ENCODE data around the gene PCYOX1L.

PCYOX1L gene

DNA sequence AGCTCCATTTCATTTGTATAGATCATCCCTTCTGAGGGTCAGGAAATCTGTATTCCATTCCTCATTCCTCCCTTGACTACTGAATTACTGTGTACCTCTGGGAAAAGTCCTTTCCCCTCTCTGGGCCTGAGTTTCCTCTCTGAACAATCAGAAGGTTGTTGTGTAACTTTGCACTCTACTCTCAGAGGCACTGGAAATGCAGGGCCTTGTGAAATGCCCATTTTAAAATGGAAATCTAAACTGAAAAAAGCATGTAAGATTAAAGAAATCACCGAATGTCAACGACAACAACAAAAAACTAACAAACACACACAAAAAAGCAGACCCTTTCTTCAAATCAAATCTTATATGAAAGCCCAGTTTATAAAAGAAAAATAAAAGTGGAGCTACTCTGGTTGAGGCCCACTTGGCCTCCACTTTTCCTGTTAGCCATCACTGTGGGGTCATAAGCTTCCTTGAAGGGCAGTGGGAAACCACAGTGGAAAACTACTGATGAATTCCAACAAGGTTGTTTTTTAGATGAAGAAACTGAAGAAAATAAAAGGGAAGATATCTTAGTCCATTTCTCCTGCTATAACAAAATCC is 34.1 kb upstream of the PCYOX1L start:
- no peaks in the 10 kb centered on the region for H3K9me3 ChIP-seq (ENCODE audit: low read length)
- no peak overlapping the region for H3K4me3 ChIP-seq (ENCODE audit: low read length)
- no peak overlapping the region for H2AFZ ChIP-seq (ENCODE audit: low read depth, low read length)
- no peaks in the 10 kb centered on the region for H3K4me1 ChIP-seq (ENCODE audit: insufficient read depth, low read length)
- no peaks in the 10 kb centered on the region for H3K27me3 ChIP-seq (ENCODE audit: insufficient read depth, low read length)
- no peaks in the 10 kb centered on the region for H3K36me3 ChIP-seq (ENCODE audit: insufficient read depth, low read length)

DNA sequence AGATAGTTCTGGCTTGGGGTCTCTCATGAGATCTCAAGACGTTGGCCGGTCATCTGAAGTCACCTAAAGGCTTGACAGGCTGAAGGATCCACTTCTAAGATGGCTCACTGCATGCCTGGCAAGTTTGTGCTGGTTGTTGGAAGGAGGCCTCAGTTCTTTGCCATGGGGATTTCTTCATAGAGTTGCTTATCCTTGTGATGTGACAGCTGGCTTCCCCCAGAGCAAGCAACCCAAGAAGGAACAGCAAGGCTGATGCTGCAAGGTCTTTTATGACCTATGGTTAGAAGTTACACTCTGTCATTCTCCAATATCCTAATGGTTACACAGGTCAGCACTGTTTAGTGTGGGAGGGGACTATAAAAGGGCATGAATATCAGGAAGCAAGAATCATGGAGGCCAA is 33.2 kb upstream of the PCYOX1L start:
- Histone ChIP-seq H3K4me1 (ENCODE audit: insufficient read depth, low read length) (no peaks in the 10 kb centered on the region), H3K27me3 (ENCODE audit: insufficient read depth, low read length) (no peaks in the 10 kb centered on the region), H2AFZ (ENCODE audit: low read depth, low read length) (no peak overlapping the region), H3K4me3 (ENCODE audit: low read length) (no peak overlapping the region), H3K36me3 (ENCODE audit: insufficient read depth, low read length) (no peaks in the 10 kb centered on the region), H3K9me3 (ENCODE audit: low read length) (no peaks in the 10 kb centered on the region)

DNA sequence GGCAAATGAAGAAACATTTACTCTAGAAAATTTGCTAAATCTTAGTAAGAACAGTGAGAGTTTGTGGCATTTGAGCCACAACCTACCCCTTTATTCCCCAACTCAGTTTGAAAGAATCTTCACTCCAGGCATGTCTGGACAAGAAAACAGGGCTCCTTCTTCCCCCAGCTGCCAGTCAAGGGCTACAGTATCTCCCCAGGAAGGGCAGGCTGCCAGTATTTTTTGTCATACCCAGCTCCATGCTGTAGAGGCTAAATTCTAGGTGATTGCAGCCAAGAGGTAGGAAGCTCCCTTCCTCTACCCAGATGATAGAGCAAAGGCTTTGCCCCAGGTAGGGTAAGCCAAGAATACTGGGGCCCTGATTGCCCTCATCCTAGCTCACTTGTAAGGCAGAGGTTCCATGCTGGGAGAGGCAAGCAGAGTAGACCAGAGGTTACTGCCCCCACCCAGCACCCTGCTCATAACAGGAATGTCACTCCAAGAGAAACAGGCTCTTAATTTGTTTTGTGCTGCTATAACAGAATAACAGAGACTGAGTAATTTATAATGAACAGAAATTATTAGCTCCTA is 32.6 kb upstream of the PCYOX1L start:
- no peaks in the 10 kb centered on the region for H3K4me1 ChIP-seq (ENCODE audit: insufficient read depth, low read length)
- H3K4me3 ChIP-seq (ENCODE audit: low read length) = no peak overlapping the region
- no peaks in the 10 kb centered on the region for H3K36me3 ChIP-seq (ENCODE audit: insufficient read depth, low read length)
- H3K9me3 ChIP-seq (ENCODE audit: low read length) = no peaks in the 10 kb centered on the region
- no peaks in the 10 kb centered on the region for H3K27me3 ChIP-seq (ENCODE audit: insufficient read depth, low read length)
- H2AFZ ChIP-seq (ENCODE audit: low read depth, low read length) = no peak overlapping the region

DNA sequence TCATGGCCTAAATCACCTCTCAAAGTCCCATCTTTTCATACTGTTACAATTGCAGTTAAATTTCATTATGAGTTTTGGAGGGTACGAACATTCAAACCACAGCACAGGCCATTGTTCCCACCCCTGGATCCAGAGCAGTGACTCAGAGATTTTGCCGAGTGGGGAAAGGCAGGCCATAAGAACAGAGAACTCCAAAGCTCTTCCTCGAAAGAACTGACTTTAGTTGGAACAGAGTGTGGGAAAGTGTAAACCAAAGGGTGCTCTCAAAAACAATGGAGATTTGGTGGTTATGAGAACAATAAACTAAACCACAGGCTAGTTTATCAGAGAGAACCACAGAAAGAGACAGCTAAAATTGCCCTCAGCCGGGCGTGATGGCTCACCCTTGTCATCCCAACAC is 32.0 kb upstream of the PCYOX1L start:
- H3K9me3 ChIP-seq (ENCODE audit: low read length) = no peaks in the 10 kb centered on the region
- H3K27me3 ChIP-seq (ENCODE audit: insufficient read depth, low read length) = no peaks in the 10 kb centered on the region
- H2AFZ ChIP-seq (ENCODE audit: low read depth, low read length) = no peak overlapping the region
- no peaks in the 10 kb centered on the region for H3K36me3 ChIP-seq (ENCODE audit: insufficient read depth, low read length)
- no peaks in the 10 kb centered on the region for H3K4me1 ChIP-seq (ENCODE audit: insufficient read depth, low read length)
- no peak overlapping the region for H3K4me3 ChIP-seq (ENCODE audit: low read length)

DNA sequence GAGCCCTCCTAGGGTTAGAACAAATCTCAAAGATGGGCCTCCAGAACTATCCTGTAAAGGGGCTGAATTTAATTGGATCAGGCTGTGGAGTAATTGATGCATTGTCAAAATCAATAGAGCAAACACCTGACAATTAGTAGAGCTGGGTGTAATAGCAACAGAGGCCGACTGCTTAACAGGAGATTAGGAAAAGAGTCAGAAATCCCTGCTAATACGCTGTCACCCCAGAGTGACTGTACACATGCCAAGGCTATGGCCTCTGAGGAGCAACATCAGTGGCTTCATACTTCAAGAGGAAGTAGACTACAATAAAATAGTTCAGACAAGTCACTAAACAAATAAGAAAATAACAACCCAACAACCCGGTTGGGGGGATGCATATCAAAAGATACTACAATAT is 31.2 kb upstream of the PCYOX1L start:
- Histone ChIP-seq H3K4me1 (ENCODE audit: insufficient read depth, low read length) (no peaks in the 10 kb centered on the region), H3K36me3 (ENCODE audit: insufficient read depth, low read length) (no peaks in the 10 kb centered on the region), H3K4me3 (ENCODE audit: low read length) (no peak overlapping the region), H2AFZ (ENCODE audit: low read depth, low read length) (no peak overlapping the region), H3K9me3 (ENCODE audit: low read length) (no peaks in the 10 kb centered on the region), H3K27me3 (ENCODE audit: insufficient read depth, low read length) (no peaks in the 10 kb centered on the region)

DNA sequence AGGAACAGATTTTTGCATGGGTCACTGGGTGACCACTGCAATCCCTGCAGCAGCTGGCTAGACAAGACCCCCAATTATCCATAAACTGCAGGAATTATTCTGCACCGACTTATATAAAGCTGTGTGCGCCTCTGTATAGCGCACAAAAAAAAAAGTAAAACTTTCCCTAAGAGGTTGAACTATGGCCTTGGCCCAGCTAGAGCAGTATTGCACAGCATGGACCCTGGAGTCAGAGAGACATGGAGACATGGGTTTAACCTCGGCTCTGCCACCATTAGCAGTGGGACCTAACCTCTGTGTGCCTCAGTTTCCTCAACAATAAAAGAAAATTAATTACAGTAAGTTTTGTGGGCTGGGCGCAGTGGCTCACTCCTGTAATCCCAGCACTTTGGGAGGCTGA is 29.7 kb upstream of the PCYOX1L start:
- H3K36me3 ChIP-seq (ENCODE audit: insufficient read depth, low read length) = no peaks in the 10 kb centered on the region
- H3K4me1 ChIP-seq (ENCODE audit: insufficient read depth, low read length) = no peaks in the 10 kb centered on the region
- H3K27me3 ChIP-seq (ENCODE audit: insufficient read depth, low read length) = no peaks in the 10 kb centered on the region
- no peak overlapping the region for H2AFZ ChIP-seq (ENCODE audit: low read depth, low read length)
- no peaks in the 10 kb centered on the region for H3K9me3 ChIP-seq (ENCODE audit: low read length)
- no peak overlapping the region for H3K4me3 ChIP-seq (ENCODE audit: low read length)

DNA sequence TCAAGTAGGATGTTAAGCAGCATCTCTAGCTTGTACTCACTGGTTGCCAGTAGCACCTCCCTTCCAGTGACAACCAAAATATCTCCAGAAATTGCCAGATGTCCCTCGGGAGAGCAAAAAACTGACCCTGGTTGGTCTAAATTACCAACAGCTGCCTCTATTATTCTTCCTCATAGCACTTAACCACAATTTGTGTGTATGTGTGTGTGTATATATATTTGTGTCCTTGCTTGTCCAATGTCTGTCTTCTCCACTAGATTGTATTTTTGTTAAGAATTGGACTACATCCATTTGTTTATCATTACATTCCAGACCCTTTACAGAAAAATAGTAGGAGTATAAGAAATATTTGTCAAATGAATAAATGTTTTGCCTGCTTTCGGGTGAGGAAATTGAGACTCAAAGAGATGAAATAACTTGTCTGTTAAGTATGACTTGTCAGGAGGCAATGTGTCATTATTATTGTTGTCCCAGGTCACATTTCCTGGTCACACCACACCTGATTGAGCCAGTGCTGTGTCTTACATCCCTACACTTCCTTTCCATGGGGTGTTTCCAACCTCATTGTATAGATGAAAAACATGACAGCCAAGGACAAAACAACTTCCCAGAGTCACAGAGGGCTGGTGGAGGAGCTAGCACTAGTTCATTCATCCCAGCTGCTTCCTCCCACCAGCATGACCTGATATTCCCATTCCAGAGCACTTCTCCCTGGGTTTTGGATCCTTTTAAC is 24.0 kb upstream of the PCYOX1L start:
- H3K27me3 ChIP-seq (ENCODE audit: insufficient read depth, low read length) = no peaks in the 10 kb centered on the region
- no peak overlapping the region for H3K4me3 ChIP-seq (ENCODE audit: low read length)
- no peaks in the 10 kb centered on the region for H3K9me3 ChIP-seq (ENCODE audit: low read length)
- no peak overlapping the region for H2AFZ ChIP-seq (ENCODE audit: low read depth, low read length)
- H3K36me3 ChIP-seq (ENCODE audit: insufficient read depth, low read length) = no peaks in the 10 kb centered on the region
- H3K4me1 ChIP-seq (ENCODE audit: insufficient read depth, low read length) = no peaks in the 10 kb centered on the region

DNA sequence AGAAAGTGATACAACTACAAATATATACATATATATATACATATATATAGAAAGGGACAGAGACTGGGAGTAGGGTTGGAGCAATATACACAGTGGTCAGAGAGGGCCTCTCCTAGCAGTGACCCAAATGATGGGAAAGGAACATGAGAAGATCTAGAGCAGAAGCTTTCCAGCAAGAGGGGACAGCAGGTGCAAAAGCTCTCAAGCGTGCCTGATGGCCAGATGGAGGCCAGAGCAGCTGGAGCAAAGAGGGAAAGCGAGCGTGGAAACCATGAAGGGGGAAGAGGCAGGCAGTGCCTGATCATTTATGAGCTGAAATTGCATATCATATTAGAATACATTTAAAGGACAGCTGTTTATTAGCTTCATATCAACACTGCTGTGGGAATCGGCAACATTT is 20.1 kb upstream of the PCYOX1L start:
- Histone ChIP-seq H3K4me3 (ENCODE audit: low read length) (no peak overlapping the region), H3K4me1 (ENCODE audit: insufficient read depth, low read length) (no peaks in the 10 kb centered on the region)

DNA sequence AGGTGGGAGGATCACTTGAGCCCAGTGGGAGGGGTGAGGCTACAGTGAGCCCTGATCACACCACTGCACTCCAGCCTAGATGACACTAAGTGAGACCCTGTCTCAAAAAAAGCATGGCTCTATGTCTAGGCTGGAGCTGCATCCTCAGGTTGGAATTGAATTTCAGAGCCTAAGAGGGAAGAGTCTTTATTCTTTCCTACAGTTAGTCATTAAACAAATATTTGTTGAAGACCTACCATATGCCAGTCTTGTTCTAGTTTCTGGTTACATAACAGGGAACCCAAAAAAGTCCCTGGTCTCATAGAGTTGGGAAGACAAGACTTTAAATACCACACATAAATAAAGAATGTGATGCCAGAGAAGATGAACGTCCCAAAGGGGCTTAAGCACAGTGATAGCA is 19.5 kb upstream of the PCYOX1L start:
- no peaks in the 10 kb centered on the region for H3K36me3 ChIP-seq (ENCODE audit: insufficient read depth, low read length)
- no peaks in the 10 kb centered on the region for H3K4me1 ChIP-seq (ENCODE audit: insufficient read depth, low read length)
- H3K4me3 ChIP-seq (ENCODE audit: low read length) = no peak overlapping the region
- no peak overlapping the region for H2AFZ ChIP-seq (ENCODE audit: low read depth, low read length)
- H3K27me3 ChIP-seq (ENCODE audit: insufficient read depth, low read length) = no peaks in the 10 kb centered on the region
- H3K9me3 ChIP-seq (ENCODE audit: low read length) = no peaks in the 10 kb centered on the region

More for the DNA sequence above, 20.1 kb upstream of the PCYOX1L start:
- Histone ChIP-seq H3K9me3 (ENCODE audit: low read length) (no peaks in the 10 kb centered on the region), H2AFZ (ENCODE audit: low read depth, low read length) (no peak overlapping the region), H3K36me3 (ENCODE audit: insufficient read depth, low read length) (no peaks in the 10 kb centered on the region), H3K27me3 (ENCODE audit: insufficient read depth, low read length) (no peaks in the 10 kb centered on the region)

DNA sequence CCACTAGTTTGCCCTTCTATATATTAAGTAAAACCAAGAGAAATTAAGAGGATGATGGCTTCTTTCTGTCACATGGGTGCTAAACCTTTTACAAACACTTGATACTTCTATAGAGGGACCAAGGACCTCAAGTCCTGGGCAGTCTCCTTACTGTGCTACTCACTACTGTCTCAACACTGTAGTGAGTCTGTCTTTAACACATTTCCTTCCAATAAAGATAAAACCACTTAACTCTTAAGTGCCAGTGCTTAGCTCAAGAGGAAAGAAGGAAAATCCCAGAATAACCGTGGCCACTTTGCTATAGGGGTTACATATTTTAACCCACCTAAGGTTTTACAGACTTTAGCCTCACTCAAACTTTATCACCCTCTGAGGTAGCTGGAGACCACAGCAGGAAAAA is 16.9 kb upstream of the PCYOX1L start:
- Histone ChIP-seq H3K4me3 (ENCODE audit: low read length) (no peak overlapping the region), H3K9me3 (ENCODE audit: low read length) (no peaks in the 10 kb centered on the region), H3K36me3 (ENCODE audit: insufficient read depth, low read length) (no peaks in the 10 kb centered on the region)

DNA sequence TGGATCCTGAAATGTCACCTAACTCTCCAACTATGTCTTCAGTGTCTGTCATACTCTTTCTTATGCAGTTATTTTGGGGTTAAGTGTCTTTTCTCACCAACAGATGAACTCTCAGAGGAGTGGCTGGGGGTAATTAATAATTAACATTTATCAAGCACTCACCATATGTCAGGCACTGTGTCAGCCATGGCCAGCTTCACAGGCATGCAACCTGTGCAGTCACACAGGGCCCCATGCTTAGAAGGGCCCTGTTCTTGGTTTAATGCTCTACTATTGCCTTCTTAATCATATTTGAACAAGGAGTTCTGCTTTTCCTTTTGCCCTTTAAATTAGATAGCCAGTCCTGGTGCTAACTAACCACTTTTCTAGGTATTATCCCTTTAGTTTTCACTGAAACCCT is 16.0 kb upstream of the PCYOX1L start:
- no peak overlapping the region for H2AFZ ChIP-seq (ENCODE audit: low read depth, low read length)
- H3K36me3 ChIP-seq (ENCODE audit: insufficient read depth, low read length) = no peaks in the 10 kb centered on the region
- H3K27me3 ChIP-seq (ENCODE audit: insufficient read depth, low read length) = no peaks in the 10 kb centered on the region
- H3K4me1 ChIP-seq (ENCODE audit: insufficient read depth, low read length) = peaks cover 4% of the 10 kb centered on the region
- no peaks in the 10 kb centered on the region for H3K9me3 ChIP-seq (ENCODE audit: low read length)
- no peak overlapping the region for H3K4me3 ChIP-seq (ENCODE audit: low read length)

More for the DNA sequence above, 16.9 kb upstream of the PCYOX1L start:
- Histone ChIP-seq H3K4me1 (ENCODE audit: insufficient read depth, low read length) (peaks cover 2% of the 10 kb centered on the region), H2AFZ (ENCODE audit: low read depth, low read length) (no peak overlapping the region), H3K27me3 (ENCODE audit: insufficient read depth, low read length) (no peaks in the 10 kb centered on the region)

DNA sequence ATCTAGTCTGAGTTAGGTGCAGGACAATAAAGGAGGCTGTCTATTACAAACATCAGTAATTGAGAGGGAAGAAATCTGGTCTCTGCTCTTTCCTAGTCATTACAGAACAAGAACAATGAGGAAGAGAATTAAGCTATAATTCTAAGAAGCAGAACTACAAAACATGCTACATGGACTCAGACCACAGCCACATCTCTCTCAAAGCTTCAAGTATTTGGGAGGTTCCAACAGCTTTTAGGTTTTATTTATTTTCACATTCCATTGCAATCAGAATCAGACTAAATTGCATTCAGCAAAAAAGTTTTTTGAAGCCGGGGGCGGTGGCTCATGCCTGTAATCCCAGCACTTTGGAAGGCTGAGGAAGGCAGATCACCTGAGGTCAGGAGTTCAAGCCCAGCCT is 13.7 kb upstream of the PCYOX1L start:
- Histone ChIP-seq H3K36me3 (ENCODE audit: insufficient read depth, low read length) (peaks cover 20% of the 10 kb centered on the region), H3K27me3 (ENCODE audit: insufficient read depth, low read length) (no peaks in the 10 kb centered on the region), H3K9me3 (ENCODE audit: low read length) (no peaks in the 10 kb centered on the region), H3K4me3 (ENCODE audit: low read length) (peak overlapping the region; percentile 98), H3K4me1 (ENCODE audit: insufficient read depth, low read length) (peaks cover 4% of the 10 kb centered on the region), H2AFZ (ENCODE audit: low read depth, low read length) (no peak overlapping the region)

DNA sequence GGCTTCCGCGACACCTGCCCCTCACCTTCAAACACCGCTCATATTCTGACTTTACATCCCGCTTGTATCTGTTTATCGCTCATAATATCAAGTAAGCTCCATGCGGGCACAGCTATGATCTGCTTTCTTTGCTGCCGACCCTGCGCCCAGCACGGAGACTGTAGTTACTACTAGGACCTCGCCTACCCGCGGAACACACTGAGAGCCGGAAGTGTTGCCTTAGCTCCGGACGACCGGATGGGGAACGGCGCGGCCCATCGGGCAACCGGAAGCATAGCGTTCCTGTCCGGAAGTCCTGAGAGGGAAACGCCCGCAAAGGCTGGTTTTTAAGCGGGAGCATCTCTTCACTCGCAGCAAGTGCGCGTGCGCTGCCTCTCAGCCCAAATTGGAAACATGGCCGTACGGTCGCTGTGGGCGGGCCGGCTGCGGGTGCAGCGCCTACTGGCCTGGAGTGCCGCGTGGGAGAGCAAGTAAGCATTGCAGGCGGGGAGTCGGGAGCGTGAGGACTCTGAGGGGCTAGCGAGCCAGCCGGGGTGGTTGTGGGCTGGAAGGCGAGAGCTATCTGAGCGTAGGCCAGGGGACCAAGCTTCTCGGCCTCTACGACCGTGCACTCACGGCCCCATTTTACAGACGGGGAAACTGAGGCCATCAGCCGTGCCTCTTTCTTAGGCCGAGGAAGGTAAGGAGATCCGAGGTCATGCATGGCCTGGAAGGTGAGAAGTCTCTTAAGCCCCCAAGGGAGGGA is 12.5 kb upstream of the PCYOX1L start, which contains the start of gene GRPEL2:
TSS of gene GRPEL2 (plus strand) at position 353 of the 745 bp plus-strand sequence. CDS start at position 394, 41 bp downstream.
- peak within 1 kb of the TSS; percentile 93 for H2AFZ ChIP-seq (ENCODE audit: low read depth, low read length)
- H3K27me3 ChIP-seq (ENCODE audit: insufficient read depth, low read length) = no peaks in the 10 kb centered on the region
- H3K36me3 ChIP-seq (ENCODE audit: insufficient read depth, low read length) = peaks cover 31% of the 10 kb centered on the region
- no peaks in the 10 kb centered on the region for H3K9me3 ChIP-seq (ENCODE audit: low read length)
- H3K4me1 ChIP-seq (ENCODE audit: insufficient read depth, low read length) = peaks cover 4% of the 10 kb centered on the region
- peak within 1 kb of the TSS; percentile 98 for H3K4me3 ChIP-seq (ENCODE audit: low read length)

Measured in neuron (in vitro differentiated cells).